HepG2 (cell line): Measurements from ENCODE around the gene ICAM5. TPM values are rescaled to one million over a fixed set of nuclear protein-coding genes. Genes with fewer than 3 reads are reported as not detected.

Experiments used
- AKAP8 ChIP-seq: sonication (generic); formaldehyde crosslinking; IDR thresholded peaks from 2 replicates; pipeline ENCODE4 v1.5.1; 2020; ENCODE audit warnings: mild to moderate bottlenecking, missing genetic modification reagents
- ARNTL ChIP-seq: sonication (generic); formaldehyde crosslinking; IDR thresholded peaks from 2 replicates; pipeline ENCODE4 v1.4.0; 2020; ENCODE audit warnings: mild to moderate bottlenecking, missing genetic modification reagents
- CERS6 ChIP-seq: sonication (generic); formaldehyde crosslinking; IDR thresholded peaks from 2 replicates; pipeline ENCODE4 v1.5.0; 2020; ENCODE audit warnings: missing genetic modification reagents
- PCBP2 ChIP-seq: fragments of 200-400 bp; formaldehyde crosslinking; optimal IDR thresholded peaks from 2 replicates; pipeline ENCODE3; 2018; ENCODE audit warnings: low read length, low read depth; ENCODE audit not compliant: poor library complexity, severe bottlenecking
- RFXANK ChIP-seq: IDR thresholded peaks from 2 replicates; pipeline ENCODE4 v1.6.1; 2016
- SPEN ChIP-seq: sonication (generic); formaldehyde crosslinking; IDR thresholded peaks from 2 replicates; pipeline ENCODE4 v1.5.1; 2020; ENCODE audit warnings: low read depth, mild to moderate bottlenecking, missing genetic modification reagents
- TEAD2 ChIP-seq: sonication (generic); formaldehyde crosslinking; IDR thresholded peaks from 2 replicates; pipeline ENCODE4 v1.9.0; 2021; ENCODE audit warnings: missing genetic modification reagents
- TFDP1 ChIP-seq: IDR thresholded peaks from 2 replicates; pipeline ENCODE4 v1.6.1; 2016; ENCODE audit warnings: missing compliant biosample characterization, missing genetic modification reagents, borderline replicate concordance
- ZKSCAN8 ChIP-seq: IDR thresholded peaks from 2 replicates; pipeline ENCODE4 v1.6.1; 2016; ENCODE audit warnings: borderline replicate concordance, missing genetic modification reagents, missing compliant biosample characterization
- ZNF124 ChIP-seq: sonication (generic); formaldehyde crosslinking; IDR thresholded peaks from 2 replicates; pipeline ENCODE4 v1.4.0; 2020; ENCODE audit warnings: missing genetic modification reagents
- ZNF142 ChIP-seq: sonication (generic); formaldehyde crosslinking; IDR thresholded peaks from 2 replicates; pipeline ENCODE4 v1.4.0; 2020; ENCODE audit warnings: missing genetic modification reagents
- ZNF510 ChIP-seq: sonication (generic); formaldehyde crosslinking; IDR thresholded peaks from 2 replicates; pipeline ENCODE4 v1.4.0; 2020; ENCODE audit warnings: low read depth, mild to moderate bottlenecking, missing genetic modification reagents
- ZNF567 ChIP-seq: sonication (generic); formaldehyde crosslinking; IDR thresholded peaks from 2 replicates; pipeline ENCODE4 v1.8.1; 2023; ENCODE audit warnings: mild to moderate bottlenecking, missing genetic modification reagents, borderline replicate concordance
- ZNF572 ChIP-seq: sonication (generic); formaldehyde crosslinking; IDR thresholded peaks from 2 replicates; pipeline ENCODE4 v1.5.1; 2020; ENCODE audit warnings: mild to moderate bottlenecking, missing genetic modification reagents
- polyA plus RNA-seq, 8 experiments: library from polyadenylated mRNA; depleted of rRNA in 3 of 8; stranded (reverse) in 7 of 8; unstranded in 1 of 8; fragments of >200 nt; fragmentation: Illumina TruSeq in 4 of 8; extraction: Trizol in 4 of 8; gene quantifications; 2 replicates each; pipeline versions ENCODE4 v1.2.1 to v1.2.3, GENCODE V29; 2011 to 2016; ENCODE audit warnings: low read depth in 4 of 8, missing spikeins in 1 of 8, mixed read lengths in 1 of 8; ENCODE audit not compliant: insufficient read depth in 1 of 8
- total RNA-seq, 5 experiments: library from RNA; depleted of rRNA; stranded (reverse); fragments of >200 nt; fragmentation: Illumina TruSeq; extraction: Trizol; gene quantifications; 2 replicates each; pipeline ENCODE4 v1.2.3, GENCODE V29; 2016; ENCODE audit warnings: low read depth in 1 of 5
- TF ChIP-seq, protein P1 (sequence below): sonication (generic); formaldehyde crosslinking; IDR thresholded peaks from 2 replicates; pipeline ENCODE4 v1.5.0; 2020; ENCODE audit warnings: mild to moderate bottlenecking, missing genetic modification reagents
- TF ChIP-seq, protein P2 (sequence below): sonication (generic); formaldehyde crosslinking; IDR thresholded peaks from 2 replicates; pipeline ENCODE4 v1.8.0; 2022; ENCODE audit warnings: mild to moderate bottlenecking, missing genetic modification reagents, borderline replicate concordance

The ICAM5 gene
- total and polyA plus RNA-seq, 2 of the 13 experiments (the other 11 are each of a cell fraction or from before 2014, with no cell fraction given): 0.46 to 1.6 TPM

- TF ChIP-seq TFDP1 (CRISPR knock-in tag) (peak; percentile 47; the same call in 1 of the 2 replicates), RFXANK (no peak), ZNF572 (CRISPR knock-in tag) (0 out of 2 replicates have a peak, but pooled peaks have one; percentile 22), SPEN (no peak), AKAP8 (CRISPR knock-in tag) (no peak), ARNTL (no peak), ZKSCAN8 (CRISPR knock-in tag) (peak; percentile 98), CERS6 (CRISPR knock-in tag) (no peak), ZNF510 (CRISPR knock-in tag) (no peak), ZNF124 (CRISPR knock-in tag) (no peak), ZNF142 (CRISPR knock-in tag) (peak; percentile 95), PCBP2 (no peak), TEAD2 (CRISPR knock-in tag) (no peak), ZNF567 (CRISPR knock-in tag) (no peak)
- TF ChIP-seq, protein P1, sequence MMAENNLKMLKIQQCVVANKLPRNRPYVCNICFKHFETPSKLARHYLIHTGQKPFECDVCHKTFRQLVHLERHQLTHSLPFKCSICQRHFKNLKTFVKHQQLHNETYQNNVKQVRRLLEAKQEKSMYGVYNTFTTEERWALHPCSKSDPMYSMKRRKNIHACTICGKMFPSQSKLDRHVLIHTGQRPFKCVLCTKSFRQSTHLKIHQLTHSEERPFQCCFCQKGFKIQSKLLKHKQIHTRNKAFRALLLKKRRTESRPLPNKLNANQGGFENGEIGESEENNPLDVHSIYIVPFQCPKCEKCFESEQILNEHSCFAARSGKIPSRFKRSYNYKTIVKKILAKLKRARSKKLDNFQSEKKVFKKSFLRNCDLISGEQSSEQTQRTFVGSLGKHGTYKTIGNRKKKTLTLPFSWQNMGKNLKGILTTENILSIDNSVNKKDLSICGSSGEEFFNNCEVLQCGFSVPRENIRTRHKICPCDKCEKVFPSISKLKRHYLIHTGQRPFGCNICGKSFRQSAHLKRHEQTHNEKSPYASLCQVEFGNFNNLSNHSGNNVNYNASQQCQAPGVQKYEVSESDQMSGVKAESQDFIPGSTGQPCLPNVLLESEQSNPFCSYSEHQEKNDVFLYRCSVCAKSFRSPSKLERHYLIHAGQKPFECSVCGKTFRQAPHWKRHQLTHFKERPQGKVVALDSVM (CRISPR knock-in tag): peak; percentile 63
- TF ChIP-seq, protein P2, sequence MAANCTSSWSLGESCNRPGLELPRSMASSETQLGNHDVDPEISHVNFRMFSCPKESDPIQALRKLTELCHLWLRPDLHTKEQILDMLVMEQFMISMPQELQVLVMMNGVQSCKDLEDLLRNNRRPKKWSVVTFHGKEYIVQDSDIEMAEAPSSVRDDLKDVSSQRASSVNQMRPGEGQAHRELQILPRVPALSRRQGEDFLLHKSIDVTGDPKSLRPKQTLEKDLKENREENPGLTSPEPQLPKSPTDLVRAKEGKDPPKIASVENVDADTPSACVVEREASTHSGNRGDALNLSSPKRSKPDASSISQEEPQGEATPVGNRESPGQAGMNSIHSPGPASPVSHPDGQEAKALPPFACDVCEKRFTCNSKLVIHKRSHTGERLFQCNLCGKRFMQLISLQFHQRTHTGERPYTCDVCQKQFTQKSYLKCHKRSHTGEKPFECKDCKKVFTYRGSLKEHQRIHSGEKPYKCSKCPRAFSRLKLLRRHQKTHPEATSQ (CRISPR knock-in tag): no peak
Observed at GRCh38 chr19:10269333-10270179, 20.2 kb upstream of the ICAM5 start (continued).
